GM12878 (cell line): ENCODE results near the gene CLIC5. TPM values are rescaled to one million over a fixed set of nuclear protein-coding genes. Genes with fewer than 3 reads are reported as not detected.

Source experiments
- ATAC-seq: fragments of 200-7000 bp; cut with Tn5 transposase; 3 replicates; pipeline ENCODE4 v1.9.1; 2020; ENCODE audit warnings: mild to moderate bottlenecking, moderate library complexity
- BruUV-seq: library from RNA; stranded (reverse); fragments of 400-500 nt; replicated peaks from 2 replicates; lab custom pipeline; 2021; lab: Mats Ljungman, UMichigan
- CTCF ChIA-PET: fragments of 300-600 bp; sonication (Branson Sonifier 250); formaldehyde crosslinking; extraction: SDS; loops from one replicate; lab custom pipeline; 2021; ENCODE audit warnings: inconsistent platforms; lab: Yijun Ruan, JAX
- POLR2A ChIA-PET: fragments of 350-600 bp; formaldehyde crosslinking; extraction: SDS; loops from one replicate; lab custom pipeline; 2021; ENCODE audit warnings: inconsistent platforms; lab: Charles Lee
- RAD21 ChIA-PET: fragments of 300-600 bp; sonication (Branson Sonifier 250); formaldehyde crosslinking; loops from one replicate; lab custom pipeline; 2023; ENCODE audit warnings: antibody characterized with exemption; ENCODE audit not compliant: unreplicated experiment; lab: Charles Lee
- SMC1A ChIA-PET: fragments of 300-600 bp; sonication (Branson Sonifier 250); formaldehyde crosslinking; loops from one replicate; lab custom pipeline; 2023; ENCODE audit not compliant: unreplicated experiment, uncharacterized antibody; lab: Charles Lee
- DNase-seq: peaks from one replicate; pipeline ENCODE4 v3.0.0-alpha.2; 2011; ENCODE audit warnings: low read depth, low spot score
- FAIRE-seq: peaks from 3 replicates; lab custom pipeline; 2011; peaks lifted over from hg19 to GRCh38; lab: Jason Lieb, UNC
- H2AFZ ChIP-seq: 2 replicates; pipeline ENCODE4 v1.6.0; 2011; ENCODE audit warnings: low read depth, low read length, control low read depth; ENCODE audit not compliant: control insufficient read depth
- H3K27ac ChIP-seq: 2 replicates; pipeline ENCODE4 v1.5.1; 2011; ENCODE audit warnings: control low read depth; ENCODE audit not compliant: control insufficient read depth, insufficient read depth
- H3K27me3 ChIP-seq, 2 experiments: replicated peaks in 1 of 2; 2 replicates each; pipeline versions ENCODE4 v1.6.0 to v1.6.1; 2011; ENCODE audit warnings: low read length in 1 of 2; ENCODE audit not compliant: control insufficient read depth in 2 of 2, insufficient read depth in 2 of 2
- H3K36me3 ChIP-seq, 2 experiments: 2 replicates each; pipeline ENCODE4 v1.5.1; 2011; ENCODE audit warnings: low read length in 1 of 2; ENCODE audit not compliant: control insufficient read depth in 2 of 2, insufficient read depth in 2 of 2
- H3K4me1 ChIP-seq: 2 replicates; pipeline ENCODE4 v1.6.1; 2011; ENCODE audit warnings: mild to moderate bottlenecking, low read length, moderate library complexity, mixed read lengths; ENCODE audit not compliant: control insufficient read depth, insufficient read depth
- H3K4me2 ChIP-seq: 2 replicates; pipeline ENCODE4 v1.6.0; 2011; ENCODE audit warnings: control low read depth; ENCODE audit not compliant: control insufficient read depth, insufficient read depth
- H3K4me3 ChIP-seq: fragments of 200-600 bp; sonication (generic); 2 replicates; pipeline ENCODE4 v1.5.1; 2016
- H3K79me2 ChIP-seq: 2 replicates; pipeline ENCODE4 v1.6.0; 2011; ENCODE audit warnings: low read length; ENCODE audit not compliant: control insufficient read depth, insufficient read depth
- H3K9ac ChIP-seq: 2 replicates; pipeline ENCODE4 v1.8.0; 2011; ENCODE audit warnings: low read length, control low read depth, mixed read lengths; ENCODE audit not compliant: control insufficient read depth, insufficient read depth
- H3K9me3 ChIP-seq: replicated peaks from 3 replicates; pipeline ENCODE4 v1.5.1; 2011; ENCODE audit warnings: mild to moderate bottlenecking, low read length; ENCODE audit not compliant: control insufficient read depth, insufficient read depth
- H4K20me1 ChIP-seq: 2 replicates; pipeline ENCODE4 v1.6.0; 2011; ENCODE audit not compliant: control insufficient read depth, insufficient read depth
- BCL3 ChIP-seq: IDR thresholded peaks from 2 replicates; pipeline ENCODE4 v1.6.1; 2011; ENCODE audit warnings: borderline replicate concordance, low read depth, mild to moderate bottlenecking, moderate library complexity, low read length; ENCODE audit not compliant: insufficient read depth, poor library complexity, severe bottlenecking
- CBX3 ChIP-seq: fragments of 200-600 bp; sonication (generic); IDR thresholded peaks from 2 replicates; pipeline ENCODE4 v1.6.1; 2016; ENCODE audit warnings: low read depth, borderline replicate concordance
- MTA2 ChIP-seq: fragments of 450-650 bp; IDR thresholded peaks from 2 replicates; pipeline ENCODE4 v1.6.1; 2016; ENCODE audit warnings: low read depth, mild to moderate bottlenecking, moderate library complexity
- NFXL1 ChIP-seq: fragments of 450-650 bp; IDR thresholded peaks from 2 replicates; pipeline ENCODE4 v1.6.1; 2017; ENCODE audit warnings: antibody characterized with exemption, mild to moderate bottlenecking, borderline replicate concordance
- PML ChIP-seq: IDR thresholded peaks from 2 replicates; pipeline ENCODE4 v1.6.1; 2012; ENCODE audit warnings: low read length, inconsistent platforms
- WGBS: methylation state at CpG from one replicate; pipeline ENCODE4 v1.1.6; 2016; ENCODE audit warnings: low lambda C conversion rate; ENCODE audit not compliant: insufficient replicate concordance, insufficient coverage; ENCODE audit errors: missing lambda C conversion rate; 5-methylcytosine and 5-hydroxymethylcytosine counted together
- in situ Hi-C: fragments of 300-500 bp; cut with MboI; formaldehyde crosslinking; loops from 9 replicates; pipeline ENCODE4 v1.14.3; 2018; ENCODE audit warnings: mixed read lengths
- intact Hi-C: fragments of 100-400 bp; cut with micrococcal nuclease; formaldehyde crosslinking; loops from one replicate; pipeline ENCODE4 v1.14.2; 2022; ENCODE audit not compliant: unreplicated experiment
- polyA plus RNA-seq, 11 experiments: library from polyadenylated mRNA; depleted of rRNA in 4 of 11; unstranded in 6 of 11; stranded (reverse) in 5 of 11; fragments of >200 nt; fragmentation: Nextera tagmentation in 4 of 11; fragmentation: Illumina TruSeq in 1 of 11; extraction: Ambion mirVana in 4 of 11; extraction: Trizol in 1 of 11; gene quantifications; 1 replicate in 1 of 11; 2 replicates in 10 of 11; pipeline versions ENCODE4 v1.2.1 to v1.2.3, GENCODE V29; 2011 to 2016; ENCODE audit warnings: inconsistent platforms in 2 of 11, missing spikeins in 2 of 11, low read depth in 1 of 11
- total RNA-seq, 4 experiments: library from RNA; depleted of rRNA in 3 of 4; stranded (reverse); fragments of >200 nt in 3 of 4; fragmentation: Illumina TruSeq in 1 of 4; extraction: Trizol in 1 of 4; gene quantifications; 2 replicates each; pipeline versions ENCODE4 v1.2.1 to v1.2.3, GENCODE V29; 2013 to 2021
- TF ChIP-seq, protein P1 (sequence below): fragments of 450-650 bp; formaldehyde crosslinking; IDR thresholded peaks from 2 replicates; pipeline ENCODE4 v1.5.0; 2022; ENCODE audit warnings: mild to moderate bottlenecking, missing genetic modification characterization

CLIC5 gene
- total and polyA plus RNA-seq, 10 of the 15 experiments (the other 5 are each of a cell fraction or from before 2014, with no cell fraction given) = 0.01 to 0.08 (median 0.02) TPM; not detected in 7

DNA sequence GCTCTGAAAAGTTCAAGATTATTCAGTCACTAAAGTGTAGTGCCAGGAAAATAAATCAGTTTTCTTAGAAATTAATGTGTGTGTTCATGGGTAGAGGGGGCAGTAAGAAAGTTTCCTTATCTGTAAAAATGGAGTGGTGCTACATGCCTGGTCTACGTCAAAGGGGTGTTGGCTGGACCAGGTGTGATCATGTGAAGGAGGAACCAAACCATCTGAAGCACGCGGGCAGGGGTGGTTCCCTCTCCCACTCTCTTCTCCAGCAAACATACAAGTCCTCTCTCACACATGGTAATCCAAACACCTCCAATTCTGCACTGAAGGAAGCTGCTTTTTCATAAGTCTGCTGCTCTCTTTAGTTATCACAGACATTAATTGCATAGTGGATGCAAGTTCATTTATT, 63.1 kb downstream of the CLIC5 start (continued):
- TF ChIP-seq, protein P1, sequence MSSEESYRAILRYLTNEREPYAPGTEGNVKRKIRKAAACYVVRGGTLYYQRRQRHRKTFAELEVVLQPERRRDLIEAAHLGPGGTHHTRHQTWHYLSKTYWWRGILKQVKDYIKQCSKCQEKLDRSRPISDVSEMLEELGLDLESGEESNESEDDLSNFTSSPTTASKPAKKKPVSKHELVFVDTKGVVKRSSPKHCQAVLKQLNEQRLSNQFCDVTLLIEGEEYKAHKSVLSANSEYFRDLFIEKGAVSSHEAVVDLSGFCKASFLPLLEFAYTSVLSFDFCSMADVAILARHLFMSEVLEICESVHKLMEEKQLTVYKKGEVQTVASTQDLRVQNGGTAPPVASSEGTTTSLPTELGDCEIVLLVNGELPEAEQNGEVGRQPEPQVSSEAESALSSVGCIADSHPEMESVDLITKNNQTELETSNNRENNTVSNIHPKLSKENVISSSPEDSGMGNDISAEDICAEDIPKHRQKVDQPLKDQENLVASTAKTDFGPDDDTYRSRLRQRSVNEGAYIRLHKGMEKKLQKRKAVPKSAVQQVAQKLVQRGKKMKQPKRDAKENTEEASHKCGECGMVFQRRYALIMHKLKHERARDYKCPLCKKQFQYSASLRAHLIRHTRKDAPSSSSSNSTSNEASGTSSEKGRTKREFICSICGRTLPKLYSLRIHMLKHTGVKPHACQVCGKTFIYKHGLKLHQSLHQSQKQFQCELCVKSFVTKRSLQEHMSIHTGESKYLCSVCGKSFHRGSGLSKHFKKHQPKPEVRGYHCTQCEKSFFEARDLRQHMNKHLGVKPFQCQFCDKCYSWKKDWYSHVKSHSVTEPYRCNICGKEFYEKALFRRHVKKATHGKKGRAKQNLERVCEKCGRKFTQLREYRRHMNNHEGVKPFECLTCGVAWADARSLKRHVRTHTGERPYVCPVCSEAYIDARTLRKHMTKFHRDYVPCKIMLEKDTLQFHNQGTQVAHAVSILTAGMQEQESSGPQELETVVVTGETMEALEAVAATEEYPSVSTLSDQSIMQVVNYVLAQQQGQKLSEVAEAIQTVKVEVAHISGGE = no peak

DNA sequence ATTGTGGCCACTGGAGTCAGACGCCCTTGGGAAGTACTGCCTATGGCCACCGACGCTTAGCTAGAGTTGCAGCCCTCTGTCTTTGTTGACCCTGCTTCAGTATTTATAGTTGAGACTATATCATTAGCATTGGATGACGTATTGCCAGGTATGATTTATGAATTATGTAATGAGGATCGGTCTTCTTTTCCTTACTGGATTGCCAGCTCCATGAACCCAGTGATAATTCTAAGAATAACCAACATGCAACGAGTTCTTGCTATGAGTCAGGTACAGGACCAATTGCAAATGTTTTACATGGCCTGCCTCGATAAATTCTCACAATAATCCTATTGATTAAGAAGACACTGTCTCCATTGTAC, 63.5 kb downstream of the CLIC5 start:
- ChIA-PET CTCF (no interaction called here), SMC1A (no interaction called here), POLR2A (no interaction called here), RAD21 (no interaction called here)
- 29% methylated on average over 7 of the region's 7 CpGs for WGBS
- no peak overlapping the region for H3K27ac ChIP-seq
- H3K9ac ChIP-seq = no peak overlapping the region
- H3K27me3 ChIP-seq = peaks cover 0 to 2% of the 10 kb centered on the region in 2 experiments; a peak in 2 of 4 replicates
- intact Hi-C loops (no loop called here), in situ Hi-C loops (no loop called here)
- no peak for FAIRE-seq
- no peak overlapping the region for H2AFZ ChIP-seq
- H3K36me3 ChIP-seq = no peaks in the 10 kb centered on the region
- no peaks in the 10 kb centered on the region for H3K4me1 ChIP-seq
- BruUV-seq = no TSS peak
- H3K79me2 ChIP-seq = no peaks in the 10 kb centered on the region
- H3K4me3 ChIP-seq = no peak overlapping the region
- H3K4me2 ChIP-seq = no peak overlapping the region
- TF ChIP-seq NFXL1 = no peak
- TF ChIP-seq BCL3 = no peak
- no peak for TF ChIP-seq CBX3
- TF ChIP-seq PML = no peak
- no peak for TF ChIP-seq MTA2
- no peak for ATAC-seq
- H3K9me3 ChIP-seq = no peaks in the 10 kb centered on the region
- no peaks in the 10 kb centered on the region for H4K20me1 ChIP-seq
- DNase-seq = no peak
